Left cardiac atrium (tissue), 4 donors: ENCODE results near the gene CYBRD1. TPM values are rescaled to one million over a fixed set of nuclear protein-coding genes. Genes with fewer than 3 reads are reported as not detected.
A peak's percentile ranks its signal among the peaks of the same experiment; 100 is the strongest.
"Not testable (repeated sequence)": the region's sequence is repeated elsewhere in the genome, so short reads cannot be mapped to it uniquely, and the experiment has no call there.

Source experiments
- ATAC-seq, 2 donors: fragments of 200-7000 bp; cut with Tn5 transposase; one replicate each; pipeline ENCODE4 v1.9.1; 2020; ENCODE audit warnings: mild to moderate bottlenecking in 2 of 2, moderate library complexity in 2 of 2
- DNase-seq: peaks from one replicate; pipeline ENCODE4 v3.0.0-alpha.2; 2020
- intact Hi-C, 2 donors: fragments of 100-400 bp; cut with DNase I; formaldehyde crosslinking; loops; one replicate each; pipeline versions ENCODE4 v1.14.1 to v1.15.1; 2022 to 2023
- total RNA-seq, 2 donors: library from RNA; stranded (reverse); fragmentation: NEBNext Ultra II Directional; extraction: Animal tissue kit (Norgen Biotek cat#: 25700); gene quantifications; one replicate each; pipeline ENCODE4 v1.2.1, GENCODE V29; 2021
- donor health status: DM: no; HTN: yes; CAD: no.
- donor health status: DM: no; HTN: yes; CAD: no; lungs with severe emphysema.
- donor health status: DM: yes; HTN: yes; CAD: no.
- donor health status: Dilated cardiomyopathy.

Gene CYBRD1
- total RNA-seq, 2 donors from 2014 or later = 85.9 to 110 TPM

GRCh38 chr2:171513719-171514160, 8.5 kb upstream of the CYBRD1 start:
- DNase-seq (no peak), ATAC-seq (no peak)
- intact Hi-C loops = no loop called here

- intact Hi-C loops = no loop called here
- ATAC-seq = no peak
- DNase-seq = no peak
Measured at GRCh38 chr2:171514908-171515582, 7.2 kb upstream of the CYBRD1 start.

GRCh38 chr2:171515672-171516298, 6.5 kb upstream of the CYBRD1 start:
- DNase-seq = no peak
- ATAC-seq = no peak
- intact Hi-C loops = no loop called here

GRCh38 chr2:171516793-171517192, 5.5 kb upstream of the CYBRD1 start:
- no peak for ATAC-seq
- DNase-seq = no peak
- intact Hi-C loops = no loop called here

- DNase-seq (no peak), ATAC-seq (no peak)
- intact Hi-C loops = no loop called here
Measured at GRCh38 chr2:171520471-171520870, 1.8 kb upstream of the CYBRD1 start.

- intact Hi-C loops = no loop called here
- ATAC-seq = no peak
- DNase-seq = peak; percentile 36
Measured at GRCh38 chr2:171521361-171522051, 768 bp upstream of the CYBRD1 start.

- ATAC-seq = peak; percentile 56 to 67
- intact Hi-C loops = no loop called here
- DNase-seq = peak; percentile 41
Measured at GRCh38 chr2:171522788-171523087, 464 bp downstream of the CYBRD1 start.

- intact Hi-C loops = no loop called here
- DNase-seq = peak; percentile 79
- ATAC-seq = peak; percentile 71 to 80
Measured at GRCh38 chr2:171523088-171524017, 1.1 kb downstream of the CYBRD1 start.

GRCh38 chr2:171524018-171524401, 1.7 kb downstream of the CYBRD1 start:
- DNase-seq = no peak
- peak in 1 of 2 donors; percentile 33 for ATAC-seq
- intact Hi-C loops = no loop called here

- intact Hi-C loops = no loop called here
- ATAC-seq (no peak), DNase-seq (no peak)
Measured at GRCh38 chr2:171529914-171530313, 7.6 kb downstream of the CYBRD1 start.

GRCh38 chr2:171530378-171530777, 8.1 kb downstream of the CYBRD1 start:
- DNase-seq (no peak), ATAC-seq (no peak)
- intact Hi-C loops = no loop called here

GRCh38 chr2:171530859-171531258, 8.6 kb downstream of the CYBRD1 start:
- intact Hi-C loops, DNase-seq: not testable (repeated sequence)
- peak in 1 of 2 donors; percentile 14 for ATAC-seq

- ATAC-seq (peak; percentile 38 to 78), DNase-seq (peak; percentile 42)
Measured at GRCh38 chr2:171531291-171531690, 9.0 kb downstream of the CYBRD1 start.

GRCh38 chr2:171531836-171532450, 9.7 kb downstream of the CYBRD1 start:
- intact Hi-C loops = no loop called here
- no peak for DNase-seq
- no peak for ATAC-seq

More at GRCh38 chr2:171531291-171531690, 9.0 kb downstream of the CYBRD1 start:
- intact Hi-C loops = no loop called here

- ATAC-seq (no peak), DNase-seq (no peak)
- intact Hi-C loops = no loop called here
Measured at GRCh38 chr2:171533331-171533730, 11.1 kb downstream of the CYBRD1 start.

- ATAC-seq, intact Hi-C loops, DNase-seq: not testable (repeated sequence)
Measured at GRCh38 chr2:171535528-171535927, 13.3 kb downstream of the CYBRD1 start.

- intact Hi-C loops = no loop called here
- ATAC-seq = no peak
- no peak for DNase-seq
Measured at GRCh38 chr2:171540437-171540836, 18.2 kb downstream of the CYBRD1 start.

GRCh38 chr2:171541202-171541887, 19.1 kb downstream of the CYBRD1 start:
- intact Hi-C loops = no loop called here
- ATAC-seq (no peak), DNase-seq (no peak)
